ENCODE measurements around the gene OR8B8. TPM values are rescaled to one million over a fixed set of nuclear protein-coding genes. Genes with fewer than 3 reads are reported as not detected.

Gene OR8B8
- total RNA-seq = not detected
- not detected for polyA plus RNA-seq (ENCODE audit: insufficient read depth, low read depth, low replicate concordance)
- long read RNA-seq, donor 1 = 0 reads
- long read RNA-seq, donor 2 = 0 reads

DNA sequence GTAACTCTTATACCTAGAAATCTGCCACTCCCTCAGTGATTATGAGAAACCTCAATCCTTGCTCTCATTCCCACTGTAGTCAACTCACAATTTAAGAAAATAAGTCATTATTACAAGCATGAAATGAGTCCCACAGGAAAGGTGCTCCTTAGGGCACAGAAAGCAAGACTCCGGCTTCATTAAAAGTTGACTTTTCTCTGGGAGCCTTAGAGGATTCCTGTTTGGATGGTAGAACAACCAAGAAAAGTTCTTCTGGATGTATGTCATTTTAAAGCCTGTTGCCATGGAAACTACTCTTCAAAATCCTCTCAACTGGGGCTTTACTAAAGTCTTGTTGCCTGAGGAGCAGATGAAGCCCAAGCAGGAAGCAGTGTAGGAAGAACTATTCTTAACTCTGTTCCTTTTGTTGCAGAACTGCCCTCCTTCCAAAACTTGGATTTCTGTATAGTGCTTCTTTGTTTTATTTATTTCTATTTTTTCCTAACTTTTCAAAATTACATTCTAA, at the start of gene OR8B8:
TSS of gene OR8B8 (minus strand) at position 51 of the 505 bp plus-strand sequence. CDS start 4,611 bp downstream, outside the sequence.
- no peak within 1 kb of the TSS for H3K27ac ChIP-seq
- no peak for DNase-seq
- no peak within 1 kb of the TSS for H3K4me3 ChIP-seq
- intact Hi-C loops (cut with DNase I; ENCODE audit: low total_unique reads) = no loop called here
- TF ChIP-seq, protein P1, sequence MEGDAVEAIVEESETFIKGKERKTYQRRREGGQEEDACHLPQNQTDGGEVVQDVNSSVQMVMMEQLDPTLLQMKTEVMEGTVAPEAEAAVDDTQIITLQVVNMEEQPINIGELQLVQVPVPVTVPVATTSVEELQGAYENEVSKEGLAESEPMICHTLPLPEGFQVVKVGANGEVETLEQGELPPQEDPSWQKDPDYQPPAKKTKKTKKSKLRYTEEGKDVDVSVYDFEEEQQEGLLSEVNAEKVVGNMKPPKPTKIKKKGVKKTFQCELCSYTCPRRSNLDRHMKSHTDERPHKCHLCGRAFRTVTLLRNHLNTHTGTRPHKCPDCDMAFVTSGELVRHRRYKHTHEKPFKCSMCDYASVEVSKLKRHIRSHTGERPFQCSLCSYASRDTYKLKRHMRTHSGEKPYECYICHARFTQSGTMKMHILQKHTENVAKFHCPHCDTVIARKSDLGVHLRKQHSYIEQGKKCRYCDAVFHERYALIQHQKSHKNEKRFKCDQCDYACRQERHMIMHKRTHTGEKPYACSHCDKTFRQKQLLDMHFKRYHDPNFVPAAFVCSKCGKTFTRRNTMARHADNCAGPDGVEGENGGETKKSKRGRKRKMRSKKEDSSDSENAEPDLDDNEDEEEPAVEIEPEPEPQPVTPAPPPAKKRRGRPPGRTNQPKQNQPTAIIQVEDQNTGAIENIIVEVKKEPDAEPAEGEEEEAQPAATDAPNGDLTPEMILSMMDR (IDR thresholded peaks at IDR 0.05) = no peak
- no peak for TF ChIP-seq POLR2A (IDR thresholded peaks at IDR 0.05)
- H3K4me1 ChIP-seq = no peaks in the 10 kb centered on the region
- H3K27me3 ChIP-seq = no peaks in the 10 kb centered on the region
- no peaks in the 10 kb centered on the region for H3K36me3 ChIP-seq (ENCODE audit: low read depth, missing control alignments)
- no peaks in the 10 kb centered on the region for H3K9me3 ChIP-seq
- 100% methylated on average over 1 of the region's 1 CpG for WGBS, 2 donors

DNA sequence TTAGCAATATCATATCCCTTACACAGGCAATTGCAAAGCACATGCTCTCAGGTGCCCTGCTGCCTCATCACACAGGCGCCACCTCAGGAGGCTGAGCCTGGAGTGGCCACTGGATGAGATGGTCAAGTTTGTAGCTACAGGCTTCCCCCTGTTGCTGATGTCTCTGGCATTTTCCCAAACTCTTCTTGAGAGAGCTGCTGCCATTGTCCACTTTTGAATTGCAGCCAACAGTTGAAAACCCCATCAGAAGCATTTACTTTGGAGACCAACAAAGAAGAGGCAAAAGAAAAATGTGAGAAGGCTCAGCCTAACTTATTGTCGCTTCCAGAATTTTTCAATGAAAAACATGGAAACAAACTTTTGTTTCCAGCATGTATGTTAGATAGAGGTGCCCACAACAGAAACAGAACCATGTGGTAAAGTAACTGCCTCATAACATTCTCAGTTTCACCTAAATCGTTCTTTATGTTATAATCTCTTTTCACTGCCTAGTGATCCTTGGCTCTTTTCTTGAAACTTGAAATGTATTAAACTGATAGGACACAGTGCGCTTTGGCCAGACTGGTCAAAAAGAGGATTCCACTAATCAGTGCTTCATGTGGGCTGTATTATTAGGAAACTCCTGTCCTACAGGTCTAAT, 47.6 kb upstream of the OR8B8 start:
- H3K4me1 ChIP-seq = no peaks in the 10 kb centered on the region
- 86 to 92% methylated on average over 4 of the region's 4 CpGs for WGBS, 2 donors
- intact Hi-C loops (cut with DNase I; ENCODE audit: low total_unique reads) = no loop called here
- no peaks in the 10 kb centered on the region for H3K27me3 ChIP-seq
- H3K27ac ChIP-seq = no peak overlapping the region
- no peaks in the 10 kb centered on the region for H3K9me3 ChIP-seq
- TF ChIP-seq POLR2A (IDR thresholded peaks at IDR 0.05) = no peak
- TF ChIP-seq, protein P1 (IDR thresholded peaks at IDR 0.05) = no peak
- DNase-seq = no peak
- H3K4me3 ChIP-seq = no peak overlapping the region
- H3K36me3 ChIP-seq (ENCODE audit: low read depth, missing control alignments) = no peaks in the 10 kb centered on the region

DNA sequence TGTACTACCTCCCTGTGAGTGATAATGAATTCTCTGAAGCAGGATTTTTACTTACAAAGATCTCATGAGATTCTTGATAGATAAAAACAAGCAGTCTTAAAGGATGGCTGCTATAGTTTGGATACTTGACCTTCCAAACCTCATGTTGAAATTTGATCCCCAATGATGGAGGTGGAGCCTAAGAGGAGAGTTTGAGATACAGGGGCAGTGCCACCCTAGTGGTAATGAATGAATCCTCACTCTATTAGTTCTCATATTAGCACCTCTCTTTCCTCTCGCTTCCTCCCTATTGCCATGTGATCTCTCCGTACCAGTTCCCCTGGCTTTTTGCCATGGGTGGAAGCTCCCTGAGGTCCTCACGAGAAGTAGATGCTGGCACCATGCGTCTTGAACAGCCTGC, 37.9 kb upstream of the OR8B8 start:
- Histone ChIP-seq H3K27ac (no peak overlapping the region), H3K27me3 (no peaks in the 10 kb centered on the region), H3K4me3 (no peak overlapping the region), H3K9me3 (no peaks in the 10 kb centered on the region), H3K36me3 (ENCODE audit: low read depth, missing control alignments) (no peaks in the 10 kb centered on the region), H3K4me1 (no peaks in the 10 kb centered on the region)
- 66 to 79% methylated on average over 3 to 4 of the region's 4 CpGs for WGBS, 2 donors
- no peak for DNase-seq
- TF ChIP-seq, protein P1 (IDR thresholded peaks at IDR 0.05) = no peak
- no peak for TF ChIP-seq POLR2A (IDR thresholded peaks at IDR 0.05)
- intact Hi-C loops (cut with DNase I; ENCODE audit: low total_unique reads) = no loop called here

DNA sequence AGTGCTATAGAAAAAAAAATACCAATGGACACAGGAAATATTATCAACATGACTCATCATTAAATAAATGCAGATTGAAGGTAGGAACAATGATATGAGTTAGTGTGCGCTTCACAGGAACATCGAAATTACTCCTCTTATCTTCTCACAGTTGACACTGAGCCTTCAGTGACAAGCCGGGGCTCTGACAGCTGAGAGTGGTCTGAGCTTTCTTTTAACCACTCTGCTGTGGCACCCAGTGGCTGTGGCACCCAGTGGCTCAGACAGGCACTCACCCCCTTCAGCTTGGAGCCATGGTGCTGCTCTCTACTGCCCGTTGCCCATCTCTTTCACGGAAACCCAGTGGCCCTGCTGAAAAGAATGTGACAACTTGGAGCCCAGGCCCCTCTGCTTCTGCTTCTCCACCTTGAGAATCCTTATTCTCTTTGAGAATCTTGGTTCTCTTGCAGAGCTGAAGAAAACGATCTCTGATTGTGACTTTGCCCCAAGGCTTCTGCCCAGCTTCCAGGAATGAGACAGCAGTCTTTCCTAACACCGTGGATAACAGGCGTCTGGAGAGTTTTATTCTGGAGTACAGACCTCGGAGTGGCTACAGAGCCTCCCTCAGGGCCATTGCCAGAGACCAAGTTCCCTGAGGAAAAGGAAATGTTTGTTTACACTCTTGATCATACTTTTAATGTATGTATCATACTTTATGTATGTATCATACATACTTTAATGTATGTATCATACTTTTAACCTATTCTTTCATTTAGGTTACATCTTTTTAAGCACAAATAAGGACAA, 37.1 kb upstream of the OR8B8 start:
- Histone ChIP-seq H3K27me3 (no peaks in the 10 kb centered on the region), H3K4me3 (no peak overlapping the region), H3K36me3 (ENCODE audit: low read depth, missing control alignments) (no peaks in the 10 kb centered on the region), H3K4me1 (no peaks in the 10 kb centered on the region), H3K9me3 (no peaks in the 10 kb centered on the region), H3K27ac (no peak overlapping the region)
- DNase-seq = no peak
- intact Hi-C loops (cut with DNase I; ENCODE audit: low total_unique reads) = no loop called here
- WGBS, 2 donors = 44 to 63% methylated on average over 9 of the region's 9 CpGs
- no peak for TF ChIP-seq POLR2A (IDR thresholded peaks at IDR 0.05)
- TF ChIP-seq, protein P1 (IDR thresholded peaks at IDR 0.05) = no peak

Measured in testis (tissue), 5 donors.